Ascending aorta (tissue), 2 donors: ENCODE measurements around the gene NKAIN4. TPM values are rescaled to one million over a fixed set of nuclear protein-coding genes. Genes with fewer than 3 reads are reported as not detected.

ENCODE experiments used
- DNase-seq, 2 donors: peaks; one replicate each; pipeline ENCODE4 v3.0.0-alpha.2; 2019; ENCODE audit warnings: low spot score in 2 of 2
- H3K27ac ChIP-seq, 2 donors: fragments of 200-600 bp; sonication (generic); one replicate each; pipeline ENCODE4 v1.5.1; 2016 to 2017; ENCODE audit warnings: mild to moderate bottlenecking in 1 of 2
- H3K27me3 ChIP-seq: fragments of 200-600 bp; sonication (generic); one replicate; pipeline ENCODE4 v1.5.1; 2017
- H3K36me3 ChIP-seq, 2 donors: fragments of 200-600 bp; sonication (generic); one replicate each; pipeline ENCODE4 v1.5.1; 2016
- H3K4me1 ChIP-seq, 2 donors: fragments of 200-600 bp; sonication (generic); one replicate each; pipeline ENCODE4 v1.5.1; 2016 to 2017; ENCODE audit warnings: mild to moderate bottlenecking in 1 of 2
- H3K4me3 ChIP-seq, 2 donors: fragments of 200-600 bp; sonication (generic); one replicate each; pipeline ENCODE4 v1.5.1; 2016 to 2017; ENCODE audit warnings: mild to moderate bottlenecking in 1 of 2
- H3K9me3 ChIP-seq, 2 donors: fragments of 200-600 bp; sonication (generic); one replicate each; pipeline ENCODE4 v1.5.1; 2016
- CTCF ChIP-seq, 3 experiments: fragments of 200-600 bp in 2 of 3; fragments of 450-650 bp in 1 of 3; sonication (generic) in 2 of 3; IDR thresholded peaks; one replicate each; pipeline ENCODE4 v1.5.1; 2016 to 2019; ENCODE audit warnings: antibody characterized with exemption in 3 of 3, mild to moderate bottlenecking in 1 of 3, moderate library complexity in 1 of 3
- intact Hi-C: fragments of 100-400 bp; cut with DNase I; formaldehyde crosslinking; loops from one replicate; pipeline ENCODE4 v1.15.1; 2023
- total RNA-seq: library from RNA; depleted of rRNA; stranded (reverse); fragments of >200 nt; gene quantifications from one replicate; pipeline ENCODE4 v1.1.0, GENCODE V29; 2016

The NKAIN4 gene
- total RNA-seq, 1 donor from 2014 or later = not detected

GRCh38 chr20:63235399-63235983, 18.8 kb downstream of the NKAIN4 start, which contains the start of gene BIRC7:
BIRC7 (plus strand) TSS chr20:63235905; CDS start chr20:63236097, 192 bp downstream.
- Histone ChIP-seq H3K4me3 (no peak within 1 kb of the TSS), H3K36me3 (no peaks in the 10 kb centered on the region), H3K4me1 (no peaks in the 10 kb centered on the region), H3K9me3 (no peaks in the 10 kb centered on the region), H3K27ac (no peak within 1 kb of the TSS), H3K27me3 (peaks cover 3% of the 10 kb centered on the region)
- DNase-seq = no peak
- intact Hi-C loops = no loop called here
- TF ChIP-seq CTCF (IDR thresholded peaks at IDR 0.05) = no peak

- Histone ChIP-seq H3K9me3 (no peaks in the 10 kb centered on the region), H3K36me3 (no peaks in the 10 kb centered on the region), H3K27ac (no peak overlapping the region), H3K4me1 (no peaks in the 10 kb centered on the region), H3K27me3 (peaks cover 3% of the 10 kb centered on the region), H3K4me3 (no peak overlapping the region)
- no peak for TF ChIP-seq CTCF (IDR thresholded peaks at IDR 0.05)
- DNase-seq = no peak
- intact Hi-C loops = loop anchor here (5.0 kb wide), 1 partner anchor 178 kb away; no protein-coding TSS in a partner anchor
Observed at GRCh38 chr20:63234693-63235398, 19.4 kb downstream of the NKAIN4 start.

- Histone ChIP-seq H3K27ac (no peak overlapping the region), H3K9me3 (no peaks in the 10 kb centered on the region), H3K36me3 (no peaks in the 10 kb centered on the region), H3K4me3 (no peak overlapping the region), H3K4me1 (no peaks in the 10 kb centered on the region), H3K27me3 (peaks cover 3% of the 10 kb centered on the region)
- intact Hi-C loops = loop anchor here (5.0 kb wide), 1 partner anchor 177 kb away; no protein-coding TSS in a partner anchor
- no peak for DNase-seq
- no peak for TF ChIP-seq CTCF (IDR thresholded peaks at IDR 0.05)
Observed at GRCh38 chr20:63233924-63234323, 20.3 kb downstream of the NKAIN4 start.

- no peak for DNase-seq
- H3K27me3 ChIP-seq = peaks cover 3% of the 10 kb centered on the region
- H3K9me3 ChIP-seq = no peaks in the 10 kb centered on the region
- intact Hi-C loops = loop anchor here (5.0 kb wide), 1 partner anchor 176 kb away; no protein-coding TSS in a partner anchor
- TF ChIP-seq CTCF (IDR thresholded peaks at IDR 0.05) = no peak
- no peak overlapping the region for H3K4me3 ChIP-seq
- no peaks in the 10 kb centered on the region for H3K36me3 ChIP-seq
- no peaks in the 10 kb centered on the region for H3K4me1 ChIP-seq
- H3K27ac ChIP-seq = no peak overlapping the region
Observed at GRCh38 chr20:63233061-63233344, 21.3 kb downstream of the NKAIN4 start.

GRCh38 chr20:63232235-63233060, 21.8 kb downstream of the NKAIN4 start:
- no peak for DNase-seq
- H3K4me3 ChIP-seq = no peak overlapping the region
- H3K4me1 ChIP-seq = no peaks in the 10 kb centered on the region
- intact Hi-C loops = loop anchor here (5.0 kb wide), 1 partner anchor 175 kb away; no protein-coding TSS in a partner anchor
- peaks cover 3% of the 10 kb centered on the region for H3K27me3 ChIP-seq
- no peak for TF ChIP-seq CTCF (IDR thresholded peaks at IDR 0.05)
- no peaks in the 10 kb centered on the region for H3K9me3 ChIP-seq
- no peak overlapping the region for H3K27ac ChIP-seq
- no peaks in the 10 kb centered on the region for H3K36me3 ChIP-seq
